ENCODE data around the gene ABCG8.

- TF ChIP-seq CTCF (IDR thresholded peaks at IDR 0.05; ENCODE audit: poor library complexity) (no peak), EZH2 (IDR thresholded peaks at IDR 0.05; ENCODE audit: borderline replicate concordance) (no peak)
Measured at GRCh38 chr2:43905871-43906270, 67.1 kb downstream of the ABCG8 start.

Data from hepatocyte (in vitro differentiated cells).